ENCODE data around the gene TCEAL2.
A peak's percentile ranks its signal among the peaks of the same experiment; 100 is the strongest.
"Not testable (repeated sequence)": the region's sequence is repeated elsewhere in the genome, so short reads cannot be mapped to it uniquely, and the experiment has no call there.

The TCEAL2 gene

DNA sequence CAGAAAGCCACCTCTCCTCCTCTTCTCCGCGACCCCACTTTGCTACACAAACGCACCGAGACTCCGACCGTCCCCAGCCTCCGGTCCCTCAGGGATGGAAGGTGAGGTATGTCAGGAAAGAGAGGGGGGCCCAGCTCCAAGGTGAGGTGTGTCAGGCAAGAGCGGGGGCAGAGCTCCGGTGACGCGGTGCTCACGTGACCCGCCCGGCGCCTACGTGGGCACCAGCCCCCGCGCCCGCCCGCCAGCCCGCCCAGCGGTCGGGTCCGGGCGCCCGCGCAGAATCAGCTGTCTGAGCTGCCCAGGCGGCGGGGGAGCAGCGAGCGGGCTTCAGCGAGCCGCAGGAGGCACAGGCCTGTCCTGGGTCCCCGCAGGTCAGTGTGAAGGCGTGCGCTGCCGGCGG lies at the start of gene TCEAL2:
TSS of gene TCEAL2 (plus strand) at position 244 of the 400 bp plus-strand sequence. CDS start 1,152 bp downstream, outside the sequence.
- DNase-seq: not testable (repeated sequence)

DNA sequence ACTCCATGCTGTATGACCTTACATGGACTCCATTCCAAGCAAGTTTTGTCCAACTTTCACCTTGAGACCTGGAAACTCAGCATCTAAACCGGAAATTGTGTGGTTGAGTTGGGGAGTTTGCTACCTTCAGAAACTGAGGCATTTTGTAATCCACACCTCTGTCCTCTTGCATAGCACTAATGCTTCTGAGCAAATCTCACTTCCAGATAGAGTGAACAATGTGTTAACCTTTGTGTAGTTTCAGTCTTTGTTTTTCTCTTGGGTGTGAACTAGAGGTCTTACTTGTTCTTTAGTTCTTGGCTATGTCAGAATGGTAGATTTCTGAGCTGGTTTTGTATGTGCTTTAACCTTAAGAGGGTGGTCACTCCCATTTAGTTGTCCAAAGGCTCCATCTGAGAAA lies 48.1 kb upstream of the TCEAL2 start:
- no peak for DNase-seq

DNA sequence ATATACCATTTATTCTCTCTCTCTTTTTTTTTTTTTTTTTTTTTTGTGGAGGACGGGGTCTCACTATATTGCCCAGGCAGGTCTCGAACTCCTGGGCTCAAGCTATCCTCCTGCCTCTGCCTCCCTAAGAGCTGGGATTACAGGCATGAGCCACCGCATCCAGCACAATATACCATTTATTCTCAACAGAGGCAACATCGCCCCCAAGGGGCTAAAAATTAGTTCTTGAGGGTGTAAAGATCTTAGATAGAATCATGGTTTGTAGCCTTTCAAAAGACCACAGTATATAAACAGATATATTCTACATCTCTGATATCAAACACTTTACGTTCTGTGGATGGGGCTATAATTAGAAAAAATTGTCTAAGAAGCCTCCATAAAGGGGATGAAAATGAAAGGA lies 39.8 kb upstream of the TCEAL2 start:
- no peak for DNase-seq

DNA sequence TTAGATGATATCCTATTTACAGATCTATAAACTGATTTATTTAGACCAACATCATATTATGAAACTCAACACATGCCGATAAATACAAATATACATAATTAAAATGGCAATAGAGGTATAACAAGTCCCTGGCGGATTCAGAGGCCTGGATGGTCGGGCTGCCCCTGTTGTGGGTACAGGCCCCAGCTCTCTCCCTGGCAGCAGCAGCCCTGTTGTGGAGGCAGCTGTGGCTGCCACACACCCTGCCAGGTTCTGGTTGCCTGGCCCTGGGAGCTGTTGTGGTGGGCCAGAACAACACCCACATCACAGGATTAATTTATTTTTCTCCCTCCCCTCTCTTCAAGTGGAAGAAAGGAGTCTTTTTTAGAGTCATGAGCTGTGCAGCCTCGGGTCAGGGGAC lies 12.1 kb upstream of the TCEAL2 start:
- no peak for DNase-seq

DNA sequence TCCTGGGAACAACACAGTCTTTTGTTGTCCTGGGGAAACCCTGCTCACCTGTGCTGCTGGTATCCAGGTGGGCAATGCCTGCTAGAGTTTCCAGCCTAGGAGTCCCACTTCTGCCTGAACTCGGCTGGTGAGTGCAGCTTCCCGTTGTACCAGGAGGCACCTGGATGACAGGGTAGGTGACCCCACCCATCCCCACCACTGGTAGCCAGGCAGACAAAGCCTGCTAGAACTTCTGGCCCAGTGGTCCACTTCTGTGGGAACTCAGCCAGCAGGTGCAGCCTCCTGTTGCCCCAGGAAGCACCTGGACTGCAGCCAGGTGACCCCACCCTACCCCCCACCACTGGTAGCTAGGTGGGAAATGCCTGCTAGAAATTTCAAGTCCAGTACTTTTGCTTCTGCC lies 9.7 kb upstream of the TCEAL2 start:
- no peak for DNase-seq

DNA sequence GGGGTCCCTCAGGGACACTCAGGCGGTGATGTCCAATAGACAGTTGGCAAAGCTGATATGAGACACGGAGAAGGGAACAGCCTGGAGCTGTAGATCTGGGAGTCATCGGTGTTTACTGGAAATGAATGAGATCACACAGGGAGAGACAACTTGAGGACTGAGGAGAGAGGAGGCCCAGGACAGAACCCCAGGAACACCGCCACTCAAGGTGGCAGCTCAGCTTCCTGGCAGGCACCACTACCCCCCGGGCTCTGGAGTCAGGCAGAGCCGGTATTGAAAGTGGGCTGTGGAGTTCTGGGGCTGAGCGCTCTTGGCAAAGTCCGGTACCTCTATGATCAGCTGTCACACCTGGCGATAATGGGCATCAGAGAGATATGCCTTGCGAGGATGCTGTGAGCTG lies 465 bp upstream of the TCEAL2 start:
- not testable (repeated sequence) for DNase-seq

DNA sequence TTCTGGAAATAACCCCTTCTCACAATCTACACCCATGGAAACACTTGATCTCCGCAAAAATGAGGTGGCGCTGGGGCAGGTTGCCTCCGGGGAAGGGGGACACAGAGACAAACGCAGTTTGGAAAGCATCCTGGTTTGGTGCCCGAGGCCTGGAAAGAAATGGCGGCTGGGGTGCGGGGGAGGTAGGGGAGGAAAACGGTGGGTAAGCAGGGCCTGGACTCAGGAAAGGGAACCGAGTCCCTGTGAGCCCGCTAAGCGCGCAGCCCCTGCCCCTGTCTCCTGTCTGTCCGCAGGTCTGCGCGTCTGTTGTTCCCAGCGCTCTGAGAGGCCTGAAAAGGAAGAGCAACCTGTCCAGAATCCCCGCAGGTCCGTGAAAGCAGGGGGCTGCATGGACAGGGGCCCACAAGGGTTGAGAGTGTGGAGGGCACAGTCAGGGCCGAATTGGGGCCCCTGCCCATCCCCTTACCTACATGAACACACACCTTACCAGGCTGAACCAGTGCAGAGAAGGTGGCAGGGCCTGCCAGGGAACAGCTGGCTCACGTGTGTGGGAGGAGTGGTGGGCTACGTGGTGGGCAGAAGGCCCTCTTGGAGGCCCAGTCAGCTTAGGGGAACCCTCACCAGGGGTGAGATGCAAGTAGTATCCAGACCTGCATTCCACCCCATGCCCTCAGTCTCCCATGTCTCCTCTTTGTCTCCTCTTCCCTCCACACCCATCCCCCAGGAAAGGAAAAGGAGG lies 770 bp downstream of the TCEAL2 start:
- not testable (repeated sequence) for DNase-seq

DNA sequence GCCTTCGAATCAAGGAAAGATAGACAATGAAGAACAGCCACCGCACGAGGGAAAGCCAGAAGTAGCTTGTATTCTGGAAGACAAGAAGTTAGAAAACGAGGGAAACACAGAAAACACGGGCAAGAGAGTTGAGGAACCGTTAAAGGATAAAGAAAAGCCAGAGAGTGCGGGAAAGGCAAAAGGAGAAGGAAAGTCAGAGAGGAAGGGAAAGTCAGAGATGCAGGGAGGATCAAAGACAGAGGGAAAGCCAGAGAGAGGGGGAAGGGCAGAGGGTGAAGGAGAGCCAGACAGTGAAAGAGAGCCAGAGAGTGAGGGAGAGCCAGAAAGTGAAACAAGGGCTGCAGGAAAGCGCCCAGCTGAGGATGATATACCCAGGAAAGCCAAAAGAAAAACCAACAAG lies 1.4 kb downstream of the TCEAL2 start:
- no peak for DNase-seq

DNA sequence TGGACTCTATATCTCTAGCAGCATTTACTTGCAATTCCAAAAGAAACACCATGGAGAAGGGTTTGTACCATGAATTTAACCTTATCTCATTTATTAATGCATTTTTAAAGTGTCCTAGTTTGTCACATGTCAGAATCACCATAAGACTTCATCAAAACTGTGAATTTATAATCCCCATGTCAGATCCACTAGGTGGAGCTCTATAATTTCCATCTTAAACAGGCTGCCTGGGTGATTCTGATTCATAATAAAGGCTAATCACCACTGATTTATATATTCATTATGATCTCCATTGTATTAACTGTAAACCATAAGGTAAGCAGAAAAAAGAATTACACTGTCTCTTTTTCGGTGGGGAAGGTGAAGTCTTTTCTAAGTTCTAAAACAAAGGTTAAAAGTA lies 4.0 kb downstream of the TCEAL2 start:
- DNase-seq: no peak

DNA sequence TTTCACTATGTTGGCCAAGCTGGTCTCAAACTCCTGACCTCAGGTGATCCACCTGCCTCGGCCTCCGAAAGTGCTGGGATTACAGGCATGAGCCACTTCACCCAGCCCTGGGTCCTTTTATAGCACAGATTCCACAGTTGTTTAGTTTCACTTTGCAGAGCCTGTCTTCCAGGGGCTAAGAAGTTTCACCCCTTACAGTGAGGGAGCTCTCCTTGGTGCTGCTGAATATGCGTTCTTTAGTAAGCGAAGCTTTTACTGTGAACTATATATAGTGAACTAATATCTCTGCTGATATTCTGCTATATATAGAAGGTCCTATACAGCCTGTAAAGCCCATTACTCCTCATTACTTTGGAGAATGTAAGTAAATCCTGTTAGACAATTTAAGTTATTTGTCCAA lies 12.6 kb downstream of the TCEAL2 start:
- DNase-seq: no peak

DNA sequence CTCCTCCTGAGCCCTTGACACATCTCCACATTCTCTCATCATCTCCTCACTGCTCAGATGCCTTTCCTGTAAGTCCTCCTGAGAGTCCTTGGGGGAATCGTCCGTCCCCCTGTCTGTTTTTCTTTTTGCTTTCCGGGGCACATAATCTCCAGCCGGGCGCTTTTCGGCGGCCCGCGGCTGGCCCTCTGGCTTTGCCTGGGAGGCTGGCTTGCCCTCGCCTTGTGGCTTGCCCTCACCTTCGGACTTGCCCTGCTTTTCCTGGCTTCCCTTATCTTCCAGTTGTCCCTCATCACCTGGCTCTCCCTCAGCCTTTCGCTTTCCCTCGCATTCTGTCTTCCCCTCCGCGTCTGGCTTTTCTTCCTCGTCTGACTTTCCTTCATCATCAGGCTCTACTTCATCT lies 15.4 kb downstream of the TCEAL2 start:
- not testable (repeated sequence) for DNase-seq

DNA sequence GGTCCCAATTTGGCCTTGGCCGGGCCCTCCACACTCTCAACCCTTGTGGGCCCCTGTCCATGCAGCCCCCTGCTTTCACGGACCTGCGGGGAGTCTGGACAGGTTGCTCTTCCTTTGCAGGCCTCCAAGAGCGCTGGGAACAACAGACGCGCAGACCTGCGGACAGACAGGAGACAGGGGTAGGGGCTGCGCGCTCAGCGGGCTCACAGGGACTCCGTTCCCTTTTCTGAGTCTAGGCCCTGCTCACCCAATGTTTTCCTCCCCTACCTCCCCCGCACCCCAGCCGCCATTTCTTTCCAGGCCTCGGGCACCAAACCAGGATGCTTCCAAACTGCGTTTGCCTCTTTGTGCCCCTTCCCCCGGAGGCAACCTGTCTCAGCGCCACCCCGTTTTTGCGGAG lies 16.2 kb downstream of the TCEAL2 start:
- not testable (repeated sequence) for DNase-seq

DNA sequence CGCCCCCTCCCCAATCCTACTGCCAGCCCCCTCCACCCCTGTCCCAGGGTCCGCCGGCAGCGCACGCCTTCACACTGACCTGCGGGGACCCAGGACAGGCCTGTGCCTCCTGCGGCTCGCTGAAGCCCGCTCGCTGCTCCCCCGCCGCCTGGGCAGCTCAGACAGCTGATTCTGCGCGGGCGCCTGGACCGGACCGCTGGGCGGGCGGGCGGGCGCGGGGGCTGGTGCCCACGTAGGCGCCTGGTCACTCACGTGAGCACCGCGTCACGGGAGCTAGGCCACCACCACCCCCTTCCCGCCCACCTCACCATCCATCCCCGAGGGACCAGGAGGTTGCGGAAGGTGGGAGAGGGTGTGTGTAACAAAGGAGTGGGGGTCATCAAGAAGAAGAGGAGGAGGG lies 16.8 kb downstream of the TCEAL2 start, which contains the start of gene TCEAL6:
TSS of gene TCEAL6 (minus strand) at position 208 of the 400 bp plus-strand sequence.
- DNase-seq: not testable (repeated sequence)

DNA sequence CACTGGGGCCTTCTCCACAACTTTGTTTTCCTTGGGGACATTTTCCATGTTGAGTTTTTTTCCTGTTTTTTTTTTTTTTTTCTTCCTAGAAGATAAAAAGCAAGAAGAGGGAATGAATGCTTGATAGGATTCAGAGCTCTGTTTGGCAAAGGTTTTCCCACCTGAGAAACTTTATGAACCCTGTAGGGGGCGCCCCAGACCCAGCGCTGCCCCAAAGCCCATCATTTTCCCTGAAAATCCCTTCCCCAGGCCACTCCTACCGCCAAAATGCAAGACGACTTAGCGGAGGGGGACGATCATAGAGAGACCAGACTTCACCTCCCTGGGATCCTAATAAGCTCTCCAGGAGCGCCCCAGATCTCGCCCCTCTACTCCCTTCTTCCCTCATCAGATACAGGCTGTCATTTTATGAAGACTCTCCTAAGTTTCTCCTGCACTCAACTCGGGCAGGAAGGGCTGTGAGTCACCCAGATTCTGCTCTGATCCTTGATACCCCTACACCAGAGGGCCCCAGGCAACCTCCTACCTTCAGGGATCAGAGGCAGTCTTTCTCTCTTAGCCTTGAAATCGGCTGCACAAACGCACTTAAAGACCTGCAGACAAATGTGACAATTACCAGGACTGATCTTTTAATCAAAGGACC lies 28.9 kb downstream of the TCEAL2 start:
- no peak for DNase-seq

DNA sequence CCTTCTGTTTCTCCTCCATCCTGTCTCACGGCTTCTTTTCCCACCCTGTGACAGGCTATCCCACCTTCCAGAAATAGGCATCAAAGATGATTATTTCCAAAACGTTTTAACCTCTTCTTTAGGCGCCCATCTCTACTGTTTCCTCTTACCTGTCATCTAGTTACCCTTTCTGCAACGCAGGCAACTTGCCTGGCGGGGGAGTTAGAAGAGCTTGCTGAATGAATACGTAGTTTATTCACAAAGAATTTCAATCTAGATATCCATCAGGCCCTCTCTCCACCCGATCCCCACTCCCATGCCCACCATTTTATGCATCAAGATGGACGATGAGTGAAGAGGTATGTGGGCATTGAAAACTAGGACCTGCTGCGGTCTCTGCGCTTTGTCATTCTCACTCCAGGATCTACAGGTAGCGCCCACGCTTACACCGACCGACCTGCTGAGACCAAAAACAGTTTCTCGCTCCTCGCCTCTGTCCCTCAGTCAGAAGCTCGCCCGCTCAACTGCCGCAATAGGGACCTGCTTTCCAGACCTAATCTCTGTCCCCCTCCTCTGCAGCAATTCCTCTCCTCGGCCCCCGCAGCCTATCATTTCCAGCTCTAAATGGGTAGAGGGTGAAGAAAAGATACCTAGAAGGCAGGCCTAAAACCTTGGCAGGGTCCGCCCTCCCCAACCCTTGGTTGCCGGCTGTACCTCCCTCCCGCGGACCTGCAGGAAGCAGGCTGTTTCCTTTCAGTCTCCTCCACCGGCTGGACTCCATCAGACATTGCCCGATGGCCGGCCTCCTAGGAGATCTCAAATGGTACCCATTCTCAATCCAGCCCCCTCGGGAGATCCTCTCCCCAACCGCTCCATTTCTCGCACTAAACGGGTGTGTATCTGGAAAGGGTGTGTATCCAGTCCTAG lies 29.7 kb downstream of the TCEAL2 start:
- DNase-seq: peak; percentile 7

DNA sequence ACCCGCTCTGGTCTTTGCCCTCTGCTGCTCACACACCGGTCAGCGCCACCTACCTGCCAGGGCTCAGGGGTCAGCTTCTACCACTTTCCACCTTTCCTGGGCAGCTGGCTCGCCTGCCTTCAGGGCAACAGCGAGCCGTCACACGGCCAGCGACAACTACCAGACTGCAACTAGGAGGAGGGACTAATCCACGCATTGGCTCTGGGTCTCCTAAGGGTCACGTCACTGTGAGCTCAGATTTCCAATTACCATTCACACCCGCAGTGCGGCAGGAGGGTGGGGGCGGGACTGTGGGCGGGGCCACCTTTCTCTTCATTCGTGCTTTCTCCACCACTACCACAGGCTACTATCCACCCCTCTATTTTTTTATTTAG lies 30.3 kb downstream of the TCEAL2 start, which contains the start of gene BEX5:
TSS of gene BEX5 (minus strand) at position 172 of the 374 bp plus-strand sequence. CDS start 1,712 bp downstream, outside the sequence.
- DNase-seq: peak; percentile 44
